Endothelial cell (in vitro differentiated cells): Measurements from ENCODE around the gene CACUL1. TPM values are rescaled to one million over a fixed set of nuclear protein-coding genes. Genes with fewer than 3 reads are reported as not detected.
"Not testable (repeated sequence)": the region's sequence is repeated elsewhere in the genome, so short reads cannot be mapped to it uniquely, and the experiment has no call there.

ENCODE experiments used
- DNase-seq: peaks from one replicate; pipeline ENCODE4 v3.0.0; 2021; ENCODE audit warnings: low spot score
- H3K27ac Mint-ChIP-seq: one replicate; pipeline ENCODE4 v1.8.0; 2021; ENCODE audit warnings: mixed read lengths, inconsistent platforms; ENCODE audit not compliant: unreplicated experiment
- H3K27me3 Mint-ChIP-seq: one replicate; pipeline ENCODE4 v1.8.0; 2021; ENCODE audit warnings: mild to moderate bottlenecking, moderate library complexity, mixed read lengths, inconsistent platforms; ENCODE audit not compliant: unreplicated experiment
- H3K36me3 Mint-ChIP-seq: one replicate; pipeline ENCODE4 v1.8.0; 2021; ENCODE audit warnings: mild to moderate bottlenecking, low read depth, mixed read lengths, inconsistent platforms; ENCODE audit not compliant: unreplicated experiment
- H3K4me1 Mint-ChIP-seq: one replicate; pipeline ENCODE4 v1.8.0; 2021; ENCODE audit warnings: mild to moderate bottlenecking, mixed read lengths, inconsistent platforms; ENCODE audit not compliant: unreplicated experiment
- H3K4me3 Mint-ChIP-seq: one replicate; pipeline ENCODE4 v1.8.0; 2021; ENCODE audit warnings: mild to moderate bottlenecking, mixed read lengths, inconsistent platforms; ENCODE audit not compliant: unreplicated experiment
- H3K9me3 Mint-ChIP-seq: one replicate; pipeline ENCODE4 v1.8.0; 2021; ENCODE audit warnings: mixed read lengths, inconsistent platforms; ENCODE audit not compliant: unreplicated experiment
- CTCF ChIP-seq: fragments of 200-600 bp; sonication (generic); IDR thresholded peaks from one replicate; pipeline ENCODE4 v1.5.0; 2021; ENCODE audit warnings: antibody characterized with exemption; ENCODE audit not compliant: unreplicated experiment
- total RNA-seq: library from RNA; stranded (reverse); fragmentation: NEBNext Ultra II Directional; extraction: Animal tissue kit (Norgen Biotek cat#: 25700); gene quantifications from one replicate; pipeline ENCODE4 v1.2.1, GENCODE V29; 2021; ENCODE audit not compliant: unreplicated experiment

CACUL1 gene
- total RNA-seq, 1 donor from 2014 or later: 59.0 TPM

- no peak for TF ChIP-seq CTCF
- peaks cover 6% of the 10 kb centered on the region for H3K36me3 Mint-ChIP-seq
Observed at GRCh38 chr10:118745056-118745455, 9.7 kb downstream of the CACUL1 start.

GRCh38 chr10:118744346-118744918, 10.3 kb downstream of the CACUL1 start:
- H3K4me1 Mint-ChIP-seq: peaks cover 42% of the 10 kb centered on the region
- H3K27me3 Mint-ChIP-seq, DNase-seq, H3K9me3 Mint-ChIP-seq, H3K36me3 Mint-ChIP-seq, H3K27ac Mint-ChIP-seq, H3K4me3 Mint-ChIP-seq: not testable (repeated sequence)

More at GRCh38 chr10:118745056-118745455, 9.7 kb downstream of the CACUL1 start:
- Mint-ChIP-seq H3K27ac (no peak overlapping the region), H3K4me3 (no peak overlapping the region), H3K27me3 (peaks cover 2% of the 10 kb centered on the region), H3K9me3 (no peaks in the 10 kb centered on the region), H3K4me1 (peaks cover 46% of the 10 kb centered on the region)
- no peak for DNase-seq

DNA sequence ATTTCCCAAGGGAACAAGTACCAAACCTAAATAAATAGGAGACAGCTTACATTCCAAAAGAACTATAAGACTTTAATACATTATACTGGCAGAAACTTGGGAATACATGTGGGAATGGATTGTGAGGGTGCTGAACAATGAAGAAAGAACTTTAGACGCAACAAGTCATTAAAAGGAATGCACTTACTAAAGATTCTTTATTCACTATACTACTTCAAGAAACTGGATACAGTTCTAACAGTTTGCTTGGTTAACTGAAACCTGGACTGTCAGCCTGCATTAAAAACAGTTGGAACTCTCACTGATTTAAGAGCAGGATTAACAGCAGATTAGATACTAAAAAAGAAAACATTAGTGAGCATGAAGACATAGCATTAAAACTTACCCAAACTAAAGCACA, 12.0 kb downstream of the CACUL1 start:
- peaks cover 2% of the 10 kb centered on the region for H3K27me3 Mint-ChIP-seq
- no peaks in the 10 kb centered on the region for H3K9me3 Mint-ChIP-seq
- DNase-seq: no peak
- H3K4me1 Mint-ChIP-seq: peaks cover 28% of the 10 kb centered on the region
- H3K36me3 Mint-ChIP-seq: peaks cover 5% of the 10 kb centered on the region
- peak overlapping the region; percentile 26 for H3K27ac Mint-ChIP-seq
- no peak overlapping the region for H3K4me3 Mint-ChIP-seq
- TF ChIP-seq CTCF: no peak

DNA sequence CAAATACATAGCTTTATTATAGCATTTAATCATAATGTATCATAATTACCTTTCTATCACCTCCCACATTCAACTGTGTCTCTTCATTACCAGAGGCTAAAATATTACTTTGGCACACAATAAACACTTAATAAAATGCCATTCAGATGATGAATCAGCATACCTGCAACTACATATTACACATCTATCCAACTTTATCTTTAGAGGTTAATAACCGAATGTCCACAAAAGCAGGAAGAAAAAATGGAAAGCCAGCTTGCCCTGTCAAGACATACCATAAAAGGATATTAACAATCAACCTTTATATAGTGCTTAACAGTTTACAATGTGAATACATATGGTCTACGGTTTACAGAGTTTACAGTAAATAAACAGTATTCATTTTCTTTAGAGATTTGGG, 12.7 kb downstream of the CACUL1 start:
- Mint-ChIP-seq H3K4me1 (peaks cover 24% of the 10 kb centered on the region), H3K4me3 (no peak overlapping the region), H3K27ac (no peak overlapping the region), H3K27me3 (peaks cover 2% of the 10 kb centered on the region), H3K9me3 (no peaks in the 10 kb centered on the region), H3K36me3 (no peaks in the 10 kb centered on the region)
- TF ChIP-seq CTCF: no peak
- no peak for DNase-seq

GRCh38 chr10:118738406-118738805, 16.4 kb downstream of the CACUL1 start:
- Mint-ChIP-seq H3K4me1 (peaks cover 23% of the 10 kb centered on the region), H3K9me3 (no peaks in the 10 kb centered on the region), H3K27ac (no peak overlapping the region), H3K27me3 (peaks cover 2% of the 10 kb centered on the region), H3K4me3 (no peak overlapping the region), H3K36me3 (no peaks in the 10 kb centered on the region)
- no peak for TF ChIP-seq CTCF
- no peak for DNase-seq
